ENCODE data around the gene MIB1.

Gene MIB1

GRCh38 chr18:21894619-21895367, 154.2 kb downstream of the MIB1 start (continued):
- TF ChIP-seq POU6F1 (CRISPR knock-in tag; IDR thresholded peaks at IDR 0.05; ENCODE audit: borderline replicate concordance, low read depth) (no peak), CREB5 (CRISPR knock-in tag; IDR thresholded peaks at IDR 0.05; ENCODE audit: low read depth) (no peak), ZNF70 (CRISPR knock-in tag; IDR thresholded peaks at IDR 0.05) (no peak), ZC3H10 (CRISPR knock-in tag; IDR thresholded peaks at IDR 0.05) (no peak)

GRCh38 chr18:21896732-21897336, 156.2 kb downstream of the MIB1 start:
- TF ChIP-seq ZNF8 (CRISPR knock-in tag; IDR thresholded peaks at IDR 0.05) (no peak), CSRNP3 (CRISPR knock-in tag; IDR thresholded peaks at IDR 0.05) (no peak), ZFP3 (CRISPR knock-in tag; IDR thresholded peaks at IDR 0.05) (no peak), ZNF565 (CRISPR knock-in tag; conservative IDR thresholded peaks at IDR 0.05; ENCODE audit: low read depth) (no peak), ESRRG (CRISPR knock-in tag; IDR thresholded peaks at IDR 0.05) (no peak), ZFP30 (CRISPR knock-in tag; IDR thresholded peaks at IDR 0.05) (no peak), SNAI2 (CRISPR knock-in tag; IDR thresholded peaks at IDR 0.05) (no peak), ARNTL (CRISPR knock-in tag; IDR thresholded peaks at IDR 0.05; ENCODE audit: borderline replicate concordance, low read depth) (no peak), ZNF70 (CRISPR knock-in tag; IDR thresholded peaks at IDR 0.05) (no peak), TOX (CRISPR knock-in tag; IDR thresholded peaks at IDR 0.05; ENCODE audit: borderline replicate concordance) (no peak), TCF4 (CRISPR knock-in tag; IDR thresholded peaks at IDR 0.05; ENCODE audit: borderline replicate concordance) (no peak)
- ATAC-seq, result no peak

GRCh38 chr18:21897811-21898210, 157.2 kb downstream of the MIB1 start:
- ATAC-seq, result peak; percentile 94
- TF ChIP-seq ZNF8 (CRISPR knock-in tag; IDR thresholded peaks at IDR 0.05), result no peak
- TF ChIP-seq GLIS3 (CRISPR knock-in tag; IDR thresholded peaks at IDR 0.05), result no peak
- no peak for TF ChIP-seq ZNF565 (CRISPR knock-in tag; conservative IDR thresholded peaks at IDR 0.05; ENCODE audit: low read depth)
- TF ChIP-seq RARB (CRISPR knock-in tag; IDR thresholded peaks at IDR 0.05), result no peak

- no peak for TF ChIP-seq ARNTL (CRISPR knock-in tag; IDR thresholded peaks at IDR 0.05; ENCODE audit: borderline replicate concordance, low read depth)
- TF ChIP-seq RARB (CRISPR knock-in tag; IDR thresholded peaks at IDR 0.05), result no peak
- no peak for TF ChIP-seq GLIS3 (CRISPR knock-in tag; IDR thresholded peaks at IDR 0.05)
- no peak for TF ChIP-seq ESRRG (CRISPR knock-in tag; IDR thresholded peaks at IDR 0.05)
- no peak for TF ChIP-seq CSDC2 (CRISPR knock-in tag; IDR thresholded peaks at IDR 0.05)
- TF ChIP-seq TOX (CRISPR knock-in tag; IDR thresholded peaks at IDR 0.05; ENCODE audit: borderline replicate concordance), result no peak
- no peak for TF ChIP-seq ZFP3 (CRISPR knock-in tag; IDR thresholded peaks at IDR 0.05)
- TF ChIP-seq CSRNP3 (CRISPR knock-in tag; IDR thresholded peaks at IDR 0.05), result no peak
- TF ChIP-seq ISL1 (CRISPR knock-in tag; IDR thresholded peaks at IDR 0.05), result no peak
- no peak for TF ChIP-seq ZNF565 (CRISPR knock-in tag; conservative IDR thresholded peaks at IDR 0.05; ENCODE audit: low read depth)
- ATAC-seq, result no peak
Measured at GRCh38 chr18:21900605-21901352, 160.2 kb downstream of the MIB1 start.

Measured in SK-N-SH treated with all-trans-retinoic acid at 6 μM for 48 hours (cell line).